ENCODE data around the gene PRDM11.

DNA sequence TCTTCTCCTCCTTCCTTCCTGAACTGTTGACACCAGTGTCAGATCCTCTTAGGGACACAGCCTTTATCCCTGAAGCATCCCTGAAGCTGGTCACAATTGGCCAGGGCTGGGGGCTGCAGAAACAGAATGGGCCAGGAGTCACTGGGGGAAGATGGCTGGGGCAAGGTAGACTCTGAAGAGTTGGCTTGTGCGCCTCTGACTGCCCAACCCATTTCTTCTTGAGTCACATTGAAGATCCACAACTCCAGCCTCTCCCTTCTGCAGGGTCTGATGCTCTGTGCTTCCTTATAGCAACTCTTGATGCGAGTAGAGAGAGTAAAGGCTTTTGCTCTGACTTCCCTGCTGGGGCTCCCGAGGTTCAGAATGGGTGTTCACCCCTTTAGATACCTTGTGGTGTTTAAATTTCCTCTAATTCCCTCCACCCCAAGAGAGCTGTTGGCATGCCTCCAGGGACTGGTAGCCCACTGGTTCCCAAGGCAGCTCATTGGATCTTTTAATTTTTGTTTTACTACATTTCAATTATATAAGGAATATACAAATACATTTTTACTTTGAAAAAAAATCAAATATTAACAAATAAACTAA, 13.4 kb downstream of the PRDM11 start:
- TF ChIP-seq, protein P1, sequence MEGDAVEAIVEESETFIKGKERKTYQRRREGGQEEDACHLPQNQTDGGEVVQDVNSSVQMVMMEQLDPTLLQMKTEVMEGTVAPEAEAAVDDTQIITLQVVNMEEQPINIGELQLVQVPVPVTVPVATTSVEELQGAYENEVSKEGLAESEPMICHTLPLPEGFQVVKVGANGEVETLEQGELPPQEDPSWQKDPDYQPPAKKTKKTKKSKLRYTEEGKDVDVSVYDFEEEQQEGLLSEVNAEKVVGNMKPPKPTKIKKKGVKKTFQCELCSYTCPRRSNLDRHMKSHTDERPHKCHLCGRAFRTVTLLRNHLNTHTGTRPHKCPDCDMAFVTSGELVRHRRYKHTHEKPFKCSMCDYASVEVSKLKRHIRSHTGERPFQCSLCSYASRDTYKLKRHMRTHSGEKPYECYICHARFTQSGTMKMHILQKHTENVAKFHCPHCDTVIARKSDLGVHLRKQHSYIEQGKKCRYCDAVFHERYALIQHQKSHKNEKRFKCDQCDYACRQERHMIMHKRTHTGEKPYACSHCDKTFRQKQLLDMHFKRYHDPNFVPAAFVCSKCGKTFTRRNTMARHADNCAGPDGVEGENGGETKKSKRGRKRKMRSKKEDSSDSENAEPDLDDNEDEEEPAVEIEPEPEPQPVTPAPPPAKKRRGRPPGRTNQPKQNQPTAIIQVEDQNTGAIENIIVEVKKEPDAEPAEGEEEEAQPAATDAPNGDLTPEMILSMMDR (IDR thresholded peaks at IDR 0.05 in 8 of 11, conservative IDR thresholded peaks at IDR 0.05 in 3 of 11): no peak
- no peak for TF ChIP-seq POLR2A (IDR thresholded peaks at IDR 0.05)

All from spleen (tissue), 7 donors.